ENCODE measurements around the gene SH3RF3. TPM values are rescaled to one million over a fixed set of nuclear protein-coding genes. Genes with fewer than 3 reads are reported as not detected.

The SH3RF3 gene
- total RNA-seq, 1 donor from 2014 or later: 7.4 TPM

- no peaks in the 10 kb centered on the region for H3K9me3 ChIP-seq
- no peaks in the 10 kb centered on the region for H3K27me3 ChIP-seq
- peak; percentile 44 for DNase-seq
- peaks cover 7% of the 10 kb centered on the region for H3K36me3 ChIP-seq
- no peak for TF ChIP-seq CTCF (IDR thresholded peaks at IDR 0.05)
- H3K27ac ChIP-seq: no peak overlapping the region
- intact Hi-C loops (cut with DNase I): no loop called here
- ATAC-seq: no peak
- no peak overlapping the region for H3K4me3 ChIP-seq
- H3K4me1 ChIP-seq: no peaks in the 10 kb centered on the region
Measured at GRCh38 chr2:109372614-109373013, 243.6 kb downstream of the SH3RF3 start.

- Histone ChIP-seq H3K4me3 (no peak overlapping the region), H3K9me3 (no peaks in the 10 kb centered on the region), H3K27ac (no peak overlapping the region), H3K36me3 (peaks cover 7% of the 10 kb centered on the region), H3K4me1 (no peaks in the 10 kb centered on the region), H3K27me3 (no peaks in the 10 kb centered on the region)
- ATAC-seq (no peak), DNase-seq (peak; percentile 30)
- TF ChIP-seq CTCF (IDR thresholded peaks at IDR 0.05): no peak
- intact Hi-C loops (cut with DNase I): no loop called here
Measured at GRCh38 chr2:109373791-109374547, 245.0 kb downstream of the SH3RF3 start.

- peaks cover 7% of the 10 kb centered on the region for H3K36me3 ChIP-seq
- no peak overlapping the region for H3K4me3 ChIP-seq
- H3K4me1 ChIP-seq: no peaks in the 10 kb centered on the region
- intact Hi-C loops (cut with DNase I): no loop called here
- H3K27ac ChIP-seq: no peak overlapping the region
- no peak for TF ChIP-seq CTCF (IDR thresholded peaks at IDR 0.05)
- no peaks in the 10 kb centered on the region for H3K27me3 ChIP-seq
- H3K9me3 ChIP-seq: no peaks in the 10 kb centered on the region
- ATAC-seq: no peak
- peak; percentile 49 for DNase-seq
Measured at GRCh38 chr2:109374548-109375130, 245.6 kb downstream of the SH3RF3 start.

GRCh38 chr2:109375131-109375561, 246.1 kb downstream of the SH3RF3 start:
- no peak for ATAC-seq
- H3K27ac ChIP-seq: no peak overlapping the region
- no peak for TF ChIP-seq CTCF (IDR thresholded peaks at IDR 0.05)
- H3K4me1 ChIP-seq: no peaks in the 10 kb centered on the region
- peak; percentile 50 for DNase-seq
- no peak overlapping the region for H3K4me3 ChIP-seq
- H3K9me3 ChIP-seq: no peaks in the 10 kb centered on the region
- intact Hi-C loops (cut with DNase I): no loop called here
- no peaks in the 10 kb centered on the region for H3K27me3 ChIP-seq
- H3K36me3 ChIP-seq: peaks cover 7% of the 10 kb centered on the region

- Histone ChIP-seq H3K27ac (no peak overlapping the region), H3K9me3 (no peaks in the 10 kb centered on the region), H3K36me3 (peaks cover 7% of the 10 kb centered on the region), H3K4me3 (no peak overlapping the region), H3K27me3 (no peaks in the 10 kb centered on the region), H3K4me1 (no peaks in the 10 kb centered on the region)
- ATAC-seq: no peak
- DNase-seq: peak; percentile 38
- intact Hi-C loops (cut with DNase I): no loop called here
- TF ChIP-seq CTCF (IDR thresholded peaks at IDR 0.05): no peak
Measured at GRCh38 chr2:109375656-109376055, 246.7 kb downstream of the SH3RF3 start.
